ENCODE results near the gene QSOX2.

Gene QSOX2

GRCh38 chr9:136264441-136265405, 19.1 kb upstream of the QSOX2 start:
- DNase-seq, result no peak

DNA sequence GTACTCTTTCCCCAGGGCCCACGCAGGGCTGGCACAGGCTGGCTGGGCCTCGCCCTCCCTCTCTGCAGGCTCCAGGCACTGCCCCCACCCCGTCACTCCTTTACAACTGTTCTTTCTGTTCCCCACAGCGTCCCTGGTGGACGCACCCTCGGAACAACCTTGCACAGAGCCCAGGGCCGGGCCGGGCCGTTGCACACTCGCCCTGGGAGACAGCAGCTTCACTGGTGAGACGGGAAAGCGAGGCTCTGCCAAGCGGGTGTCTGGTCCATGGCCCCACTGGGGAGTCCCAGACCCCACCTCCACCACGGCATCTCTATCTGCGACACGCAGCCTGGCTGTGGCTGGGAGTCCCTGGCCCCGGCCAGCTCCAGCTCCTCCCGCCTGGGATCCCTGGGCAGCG, 18.4 kb upstream of the QSOX2 start:
- no peak for DNase-seq

DNA sequence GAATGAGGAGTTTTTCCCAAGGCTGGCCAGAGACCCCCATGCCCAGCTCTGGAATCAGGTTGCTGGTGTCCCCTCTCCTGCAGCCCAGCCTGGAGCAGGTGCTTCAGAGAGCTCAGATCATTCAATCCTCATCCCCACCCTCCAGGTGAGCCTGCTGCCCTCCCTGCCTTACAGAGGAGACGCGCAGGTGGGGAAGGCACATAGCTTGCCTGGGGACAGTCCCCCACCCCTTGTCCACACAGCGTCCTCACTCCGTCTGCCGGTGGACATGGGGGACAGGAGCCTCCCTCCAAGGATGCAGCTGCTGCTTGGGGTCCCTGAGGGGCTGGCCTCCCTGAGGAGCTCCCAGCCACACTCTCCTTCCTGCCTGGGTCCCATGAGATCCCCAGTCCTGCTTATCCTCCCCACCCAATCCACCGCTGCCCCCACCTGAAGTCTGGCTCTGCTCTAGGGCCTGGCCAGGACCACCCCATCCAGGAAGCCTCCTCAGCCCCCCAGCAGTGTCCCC, 17.1 kb upstream of the QSOX2 start:
- DNase-seq, result no peak

- DNase-seq, result no peak
Measured at GRCh38 chr9:136261686-136262430, 16.2 kb upstream of the QSOX2 start.

GRCh38 chr9:136260936-136261472, 15.4 kb upstream of the QSOX2 start:
- DNase-seq, result no peak

DNA sequence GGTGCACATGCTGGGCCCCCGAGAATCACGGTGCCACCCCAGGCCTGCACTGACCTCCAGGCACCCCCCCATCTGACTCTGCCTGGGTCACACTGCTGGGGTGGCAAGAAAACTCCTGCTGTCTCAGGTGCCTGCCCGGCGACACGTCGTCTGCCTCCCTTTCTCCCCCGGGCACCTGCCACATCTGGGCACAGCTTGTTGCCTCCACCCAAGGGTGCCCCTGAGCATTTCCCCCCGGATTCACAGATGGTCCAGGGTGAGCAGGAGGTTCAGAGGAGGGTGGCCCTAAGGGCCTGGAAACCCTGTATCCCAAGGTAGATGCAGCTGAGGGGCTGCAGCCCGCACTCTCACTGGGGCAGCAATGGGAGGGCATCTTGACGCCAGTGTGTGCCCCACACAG, 14.9 kb upstream of the QSOX2 start:
- no peak for DNase-seq

GRCh38 chr9:136259836-136260235, 14.2 kb upstream of the QSOX2 start:
- no peak for DNase-seq

DNA sequence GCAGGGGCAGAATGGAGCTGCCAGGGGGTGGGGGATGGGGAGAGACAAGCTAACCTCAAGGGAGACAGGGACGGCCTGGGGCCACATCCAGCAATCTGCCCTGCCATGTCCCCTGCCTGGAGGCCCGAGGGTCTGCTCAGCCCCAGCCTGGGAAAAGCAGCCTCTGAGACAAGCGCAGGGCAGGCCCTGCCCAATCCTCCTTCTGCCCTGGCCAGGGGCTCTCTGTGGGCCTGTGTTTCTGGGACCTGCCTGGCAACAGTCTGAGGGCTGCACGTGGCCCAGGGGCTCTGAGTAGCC, 13.9 kb upstream of the QSOX2 start:
- no peak for DNase-seq

DNA sequence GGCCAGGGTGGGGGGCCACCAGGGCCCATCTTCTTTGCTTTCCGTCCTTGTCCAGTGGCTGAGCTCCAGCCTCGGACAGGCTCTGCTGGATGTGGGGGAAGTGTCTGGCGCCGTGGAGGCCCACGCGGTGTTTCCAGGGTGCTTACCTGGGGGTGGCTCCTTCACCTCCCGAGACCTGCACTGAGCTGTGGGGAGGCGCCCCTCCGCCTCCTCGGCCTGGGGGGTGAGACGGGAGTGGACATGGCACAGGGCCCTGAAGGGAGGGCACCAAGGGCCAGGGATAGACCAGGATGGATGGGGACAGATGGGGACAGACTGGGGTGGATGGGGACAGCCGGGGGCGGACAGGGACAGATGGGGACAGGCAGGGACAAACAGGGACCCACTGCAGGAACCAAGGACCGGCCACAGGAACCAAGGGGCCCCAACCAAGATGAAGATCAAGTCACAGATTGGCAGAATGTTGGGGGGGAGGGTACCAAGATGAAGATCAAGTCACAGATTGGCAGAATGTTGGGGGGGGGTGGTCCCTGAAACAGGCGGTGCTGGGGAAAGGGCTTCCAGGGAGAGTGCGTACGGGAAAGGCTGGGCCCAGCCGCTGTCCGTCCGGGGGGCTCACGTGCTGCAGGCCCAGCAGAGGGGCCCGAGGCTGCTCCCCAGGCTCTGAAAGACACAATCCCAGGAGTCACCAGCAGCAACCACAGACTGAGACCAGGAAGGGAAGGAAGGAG, 13.3 kb upstream of the QSOX2 start:
- DNase-seq, result no peak

DNA sequence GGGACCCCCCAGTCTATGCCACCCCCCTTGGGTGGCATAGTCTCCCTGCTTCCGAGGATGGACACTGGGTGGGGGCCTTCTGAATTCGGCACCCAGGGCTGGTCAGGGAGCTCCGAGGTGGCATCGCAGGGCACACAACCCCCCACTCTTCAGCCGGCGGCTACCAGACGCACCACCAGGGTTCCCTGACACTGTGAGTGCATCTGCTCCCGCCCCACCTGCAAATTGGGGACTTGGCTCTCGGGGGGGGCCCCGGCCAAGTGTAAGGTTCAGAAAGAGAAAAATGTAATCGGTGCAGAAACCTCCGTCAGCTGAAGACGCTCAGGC, 12.7 kb upstream of the QSOX2 start:
- no peak for DNase-seq

DNA sequence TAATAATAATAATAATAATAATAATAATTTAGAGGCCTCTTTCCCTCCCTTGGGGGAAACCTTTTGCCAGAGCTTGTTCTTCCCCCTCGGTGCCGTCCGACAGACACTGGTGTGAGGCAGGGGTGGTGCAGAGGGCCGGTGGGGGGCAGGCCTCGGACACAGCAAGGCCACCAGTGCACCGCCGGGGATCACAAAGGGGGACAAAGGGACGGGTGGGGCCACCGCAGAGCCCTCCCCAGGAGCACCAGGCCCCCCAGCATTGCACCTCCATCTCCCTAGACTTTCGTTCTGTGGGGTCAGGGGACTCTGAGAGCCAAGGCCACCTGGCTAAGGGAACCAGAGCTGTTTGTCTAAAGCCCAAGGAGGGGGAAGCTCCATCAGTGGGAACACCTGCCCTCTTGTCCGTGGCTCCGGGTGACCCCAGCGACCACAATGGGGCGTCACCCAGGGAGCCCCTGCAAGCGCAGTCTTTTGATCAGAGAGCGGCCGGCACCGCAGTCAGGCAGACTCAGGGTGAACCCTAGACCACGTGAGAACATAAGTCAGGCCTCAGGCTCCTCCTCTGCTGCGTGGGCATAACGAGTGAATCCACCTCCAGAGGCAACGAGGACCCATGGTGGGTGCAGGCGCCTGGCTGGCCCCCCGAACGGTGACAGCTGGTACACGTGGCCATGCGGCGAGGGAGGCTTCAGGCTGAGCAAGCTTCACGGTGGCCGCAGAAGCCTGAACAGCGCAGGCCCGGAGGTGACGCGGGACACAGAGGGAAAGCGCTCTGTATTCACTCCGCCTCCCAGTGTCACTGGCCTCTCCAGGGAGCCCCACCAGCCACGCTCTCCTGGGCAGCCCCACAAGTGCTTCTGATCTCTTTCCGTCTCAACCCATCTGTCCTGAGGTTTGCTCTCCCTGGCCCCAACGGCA, 12.0 kb upstream of the QSOX2 start:
- no peak for DNase-seq

DNA sequence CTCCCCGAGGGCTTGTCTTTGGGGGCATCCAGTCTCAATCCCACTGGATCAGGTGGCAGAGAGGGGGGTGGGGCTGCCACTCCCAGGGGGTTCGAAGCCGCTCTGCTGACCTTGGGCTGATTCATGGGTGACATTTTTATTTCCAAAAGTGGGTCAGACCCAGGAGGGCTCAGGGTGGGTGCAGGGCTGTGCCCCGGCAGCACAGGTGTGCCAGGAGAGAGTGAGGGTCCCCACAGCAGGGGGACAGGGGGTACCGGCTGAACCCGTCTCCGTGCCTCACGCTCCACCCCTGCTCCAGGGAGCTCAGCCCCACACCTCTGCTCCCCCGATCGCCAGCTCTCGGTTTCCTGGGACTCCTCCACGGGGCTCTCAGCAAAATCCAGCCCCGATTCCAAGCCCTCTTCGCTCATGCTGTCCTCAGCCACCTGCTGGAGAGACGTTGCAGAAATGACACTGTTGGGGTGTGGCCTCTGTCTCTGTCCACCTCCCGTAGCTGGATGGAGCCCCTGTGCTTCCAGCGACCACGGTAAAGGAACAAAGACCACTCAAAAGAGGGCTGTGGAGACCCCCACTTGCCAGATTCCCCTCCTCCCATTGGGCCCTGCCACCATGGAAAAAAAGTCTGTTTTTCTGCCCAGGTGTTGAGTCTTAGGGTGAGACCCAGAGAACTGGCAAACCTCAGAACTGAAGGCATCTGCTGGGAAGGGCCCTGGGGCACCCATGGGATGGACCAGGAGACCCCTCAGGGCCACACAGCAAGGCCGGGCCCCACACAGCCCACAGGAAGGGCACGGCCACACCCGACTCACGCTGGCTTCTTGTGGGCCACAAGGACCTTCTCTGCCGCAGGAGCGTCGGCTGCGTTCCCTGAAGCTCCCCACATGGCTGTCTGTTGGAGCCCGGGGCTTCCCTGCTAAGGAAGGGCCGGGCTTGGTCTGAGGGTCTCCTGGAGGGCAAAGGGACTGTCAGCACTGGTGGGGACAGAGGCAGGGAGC, 10.6 kb upstream of the QSOX2 start:
- no peak for DNase-seq

DNA sequence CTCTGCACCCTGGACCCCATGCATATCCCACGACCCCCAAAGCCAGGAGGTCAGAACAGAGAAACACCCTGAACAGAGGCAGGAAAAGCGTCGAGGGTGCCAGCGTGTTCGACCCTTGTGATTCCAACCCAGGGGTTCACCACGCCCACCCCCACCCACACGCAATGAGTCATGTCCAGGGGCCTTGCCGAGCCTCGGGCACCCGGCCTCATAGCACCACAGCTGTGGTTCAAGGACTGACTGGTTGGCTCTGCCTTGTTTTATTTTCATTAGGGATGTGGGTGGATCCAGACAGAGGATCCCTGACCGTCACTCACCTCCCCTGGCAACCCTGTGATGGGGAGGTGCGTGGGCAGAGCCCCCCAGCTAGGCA, 9.5 kb upstream of the QSOX2 start:
- no peak for DNase-seq

- DNase-seq, result no peak
Measured at GRCh38 chr9:136254381-136255165, 9.0 kb upstream of the QSOX2 start.

- DNase-seq, result no peak
Measured at GRCh38 chr9:136253246-136254130, 7.9 kb upstream of the QSOX2 start.

DNA sequence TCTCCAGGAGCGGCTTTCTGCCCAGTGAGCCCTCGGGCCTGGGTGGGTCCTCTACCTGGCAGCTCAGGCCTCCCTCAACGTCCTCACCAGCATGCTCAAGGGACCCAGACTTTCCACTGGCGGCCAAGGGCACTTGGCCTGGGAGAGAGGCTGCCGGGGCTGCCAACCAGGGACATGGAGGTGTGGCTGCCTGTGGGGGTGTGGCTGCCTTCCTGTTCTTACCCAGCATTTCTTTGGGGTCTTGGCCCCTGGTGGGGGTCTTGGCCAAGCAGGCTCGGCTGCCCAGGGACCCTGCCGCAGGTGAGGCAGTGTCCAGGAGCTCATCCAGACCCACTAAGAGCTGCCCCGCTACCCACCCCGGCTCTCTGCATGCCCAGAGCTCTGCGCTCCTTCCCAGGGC, 7.2 kb upstream of the QSOX2 start:
- no peak for DNase-seq

DNA sequence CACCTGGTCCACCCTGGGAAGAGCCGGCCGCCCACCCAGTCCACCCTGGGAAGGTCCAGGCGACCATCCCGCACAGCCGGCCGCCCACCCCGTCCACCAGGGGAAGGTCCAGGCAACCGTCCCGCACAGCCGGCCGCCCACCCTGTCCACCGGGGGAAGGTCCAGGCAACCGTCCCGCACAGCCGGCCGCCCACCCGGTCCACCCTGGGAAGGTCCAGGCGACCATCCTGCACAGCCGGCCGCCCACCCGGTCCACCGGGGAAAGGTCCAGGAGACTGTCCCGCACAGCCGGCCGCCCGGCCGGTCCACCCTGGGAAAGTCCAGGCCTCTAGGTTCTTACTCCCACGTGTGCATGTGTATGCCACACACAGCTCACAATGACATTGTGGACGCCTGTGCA, 6.7 kb upstream of the QSOX2 start:
- no peak for DNase-seq

DNA sequence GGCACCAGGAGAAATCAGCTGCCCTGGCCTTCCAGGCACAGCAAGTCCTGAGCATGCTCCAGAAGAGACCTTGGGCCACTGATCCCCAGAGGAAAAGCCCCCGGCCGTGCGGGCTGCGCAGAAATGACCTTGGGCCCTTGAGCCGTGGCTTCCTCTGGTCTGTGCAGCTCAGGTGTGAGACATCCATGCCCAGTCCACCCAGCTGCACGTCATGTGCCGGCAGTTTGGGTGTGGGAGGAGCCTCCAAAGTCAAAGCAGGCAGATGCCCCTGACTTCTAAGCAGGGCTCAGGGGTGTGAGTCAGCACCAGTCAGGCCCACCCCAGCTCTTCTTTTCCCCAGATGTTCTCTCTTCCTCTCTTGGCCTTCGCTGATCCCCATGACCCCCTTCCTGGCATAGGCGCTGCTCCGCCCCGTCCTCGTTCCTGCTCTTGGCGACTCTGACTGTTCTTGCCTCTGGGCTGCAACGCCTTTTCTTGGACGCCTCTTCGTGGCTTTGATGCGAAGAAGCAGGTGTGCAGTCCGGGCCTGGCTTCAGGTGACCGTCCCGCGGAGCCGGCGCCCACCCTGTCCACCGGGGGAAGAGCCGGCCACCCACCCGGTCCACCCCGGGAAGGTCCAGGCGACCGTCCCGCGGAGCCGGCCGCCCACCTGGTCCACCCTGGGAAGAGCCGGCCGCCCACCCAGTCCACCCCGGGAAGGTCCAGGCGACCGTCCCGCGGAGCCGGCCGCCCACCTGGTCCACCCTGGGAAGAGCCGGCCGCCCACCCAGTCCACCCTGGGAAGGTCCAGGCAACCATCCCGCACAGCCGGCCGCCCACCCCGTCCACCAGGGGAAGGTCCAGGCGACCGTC, 5.9 kb upstream of the QSOX2 start:
- DNase-seq, result no peak
